ENCODE results near the gene CDH4. TPM values are rescaled to one million over a fixed set of nuclear protein-coding genes. Genes with fewer than 3 reads are reported as not detected.

Gene CDH4
- total and polyA plus RNA-seq, 2 of the 8 experiments (the other 6 are each of a cell fraction or from before 2014, with no cell fraction given), result 4.3 to 7.9 TPM

DNA sequence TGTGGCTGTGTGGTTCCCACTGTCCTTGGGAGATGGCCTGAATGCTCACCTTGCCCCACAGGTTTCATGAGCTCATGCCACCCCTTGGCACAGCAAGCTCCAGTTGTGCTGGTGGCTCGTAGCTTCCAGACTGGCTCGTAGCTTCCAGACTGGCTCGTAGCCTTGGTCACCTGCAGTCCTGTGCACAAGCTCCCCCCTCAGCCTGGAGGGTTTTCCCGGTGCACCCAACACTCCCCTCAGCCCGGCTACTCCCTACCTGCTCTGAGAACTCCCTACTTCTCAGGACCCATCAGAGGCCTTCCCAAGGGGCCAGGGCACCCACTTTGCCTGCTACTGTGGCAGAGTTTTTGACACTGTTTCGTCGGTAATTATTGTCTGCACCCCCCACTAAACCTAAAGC lies 528.0 kb downstream of the CDH4 start:
- Histone ChIP-seq H3K36me3 (ENCODE audit: control insufficient read depth in 2 of 4, insufficient read depth in 4 of 4, low read length in 3 of 4) (no peaks in the 10 kb centered on the region), H3K79me2 (ENCODE audit: control insufficient read depth in 1 of 2, insufficient read depth in 2 of 2, low read length in 2 of 2) (no peaks in the 10 kb centered on the region), H4K20me1 (replicated peaks in 1 of 2; ENCODE audit: control insufficient read depth in 1 of 2, insufficient read depth in 2 of 2, low read length in 2 of 2) (peaks cover 0 to 2% of the 10 kb centered on the region in 2 experiments), H2BK120ac (replicated peaks; ENCODE audit: low read depth, low read length) (no peak overlapping the region), H3K27ac (ENCODE audit: low read depth, low read length) (no peak overlapping the region), H3K23me2 (ENCODE audit: low read depth, low read length) (no peaks in the 10 kb centered on the region), H3K23ac (ENCODE audit: insufficient read length) (no peak overlapping the region), H4K8ac (ENCODE audit: extremely low read depth, insufficient read depth, low read length) (no peak overlapping the region), H2BK5ac (ENCODE audit: low read depth, low read length) (no peak overlapping the region), H4K91ac (replicated peaks; ENCODE audit: insufficient read length, low read length) (no peak overlapping the region), H3K56ac (replicated peaks; ENCODE audit: insufficient read length, low read depth, low read length) (no peak overlapping the region), H2BK20ac (ENCODE audit: low read length) (no peak overlapping the region), H2BK15ac (ENCODE audit: low read length) (no peak overlapping the region), H2AK5ac (ENCODE audit: low read depth, low read length) (no peak overlapping the region), H4K5ac (ENCODE audit: insufficient read length, low read depth, low read length) (no peak overlapping the region), H3K4me1 (replicated peaks in 1 of 4; ENCODE audit: control insufficient read depth in 3 of 4, insufficient read depth in 4 of 4, low read length in 3 of 4) (no peaks in the 10 kb centered on the region; a peak in 1 of 7 replicates), H3K9ac (replicated peaks in 1 of 4; ENCODE audit: extremely low read depth in 1 of 4, low read depth in 3 of 4, low read length in 3 of 4) (no peak overlapping the region), H3K9me3 (ENCODE audit: insufficient read depth in 2 of 2, low read depth in 1 of 2, low read length in 1 of 2) (no peaks in the 10 kb centered on the region), H2AFZ (ENCODE audit: low read length) (no peak overlapping the region), H3K14ac (ENCODE audit: insufficient read length) (no peak overlapping the region), H2BK12ac (ENCODE audit: low read depth, low read length) (no peak overlapping the region), H3K79me1 (ENCODE audit: low read depth, low read length) (no peaks in the 10 kb centered on the region; the same call in 1 of the 2 replicates), H3K4me2 (ENCODE audit: insufficient read depth in 1 of 2, low read depth in 2 of 2, low read length in 2 of 2) (no peak overlapping the region), H3K18ac (ENCODE audit: extremely low read depth, low read length) (no peak overlapping the region), H3K27me3 (replicated peaks in 1 of 4; ENCODE audit: control insufficient read depth in 3 of 4, extremely low read depth in 1 of 4, insufficient read depth in 3 of 4, low read length in 3 of 4) (peaks cover 0 to 4% (median 2%) of the 10 kb centered on the region in 4 experiments; a peak in 3 of 7 replicates), H3K4ac (replicated peaks; ENCODE audit: insufficient read length, low read depth, low read length) (no peak overlapping the region), H3K4me3 (ENCODE audit: extremely low read depth in 1 of 4, insufficient read depth in 2 of 4, low read depth in 3 of 4, low read length in 4 of 4) (no peak overlapping the region)
- FAIRE-seq (no peak), DNase-seq (ENCODE audit: low read depth in 1 of 2, low spot score in 2 of 2) (no peak)
- CTCF ChIA-PET (ENCODE audit: partially characterized antibody), result interaction anchor here (1.3 to 1.7 kb wide), 2 partner anchors 17 to 94 kb away, joined by 4 to 5 read pairs; no protein-coding TSS in a partner anchor
- WGBS, 2 experiments (ENCODE audit: extremely low coverage in 1 of 2, insufficient coverage in 1 of 2, insufficient read length in 1 of 2, insufficient replicate concordance in 2 of 2, low coverage in 1 of 2, low lambda C conversion rate in 2 of 2, missing lambda C conversion rate in 1 of 2), result 83% methylated on average over 4 of the region's 7 CpGs; no CpG with 5 or more reads in 1 of the 2 experiments
- POLR2A ChIA-PET (ENCODE audit: partially characterized antibody), result no interaction called here
- TF ChIP-seq CREB1 (IDR thresholded peaks at IDR 0.05) (no peak), PHF8 (conservative IDR thresholded peaks at IDR 0.05; ENCODE audit: low read depth, low read length) (no peak), TAF7 (optimal IDR thresholded peaks at IDR 0.05; ENCODE audit: borderline replicate concordance, low read depth, low read length) (no peak), RXRA (IDR thresholded peaks at IDR 0.05; ENCODE audit: insufficient read depth, low read depth, low read length) (no peak), FOSL1 (IDR thresholded peaks at IDR 0.05; ENCODE audit: insufficient read depth, low read depth, low read length) (no peak), HDAC6 (IDR thresholded peaks at IDR 0.05; ENCODE audit: low read depth, low read length) (no peak), SP1 (IDR thresholded peaks at IDR 0.05; ENCODE audit: low read depth, low read length) (no peak), POLR2AphosphoS5 (IDR thresholded peaks at IDR 0.05; ENCODE audit: low read depth, low read length) (no peak), POLR2A (IDR thresholded peaks at IDR 0.05; ENCODE audit: control extremely low read depth in 1 of 2, low read depth in 2 of 2, low read length in 2 of 2) (no peak), GTF2F1 (IDR thresholded peaks at IDR 0.05; ENCODE audit: borderline replicate concordance, low read depth, low read length) (no peak), SIN3A (conservative IDR thresholded peaks at IDR 0.05 in 1 of 2, IDR thresholded peaks at IDR 0.05 in 1 of 2; ENCODE audit: low read depth in 1 of 2, low read length in 2 of 2) (no peak), CBX5 (IDR thresholded peaks at IDR 0.05; ENCODE audit: low read depth, low read length) (no peak), RBBP5 (IDR thresholded peaks at IDR 0.05; ENCODE audit: borderline replicate concordance, low read depth, low read length) (no peak)
- TF ChIP-seq, protein P1, sequence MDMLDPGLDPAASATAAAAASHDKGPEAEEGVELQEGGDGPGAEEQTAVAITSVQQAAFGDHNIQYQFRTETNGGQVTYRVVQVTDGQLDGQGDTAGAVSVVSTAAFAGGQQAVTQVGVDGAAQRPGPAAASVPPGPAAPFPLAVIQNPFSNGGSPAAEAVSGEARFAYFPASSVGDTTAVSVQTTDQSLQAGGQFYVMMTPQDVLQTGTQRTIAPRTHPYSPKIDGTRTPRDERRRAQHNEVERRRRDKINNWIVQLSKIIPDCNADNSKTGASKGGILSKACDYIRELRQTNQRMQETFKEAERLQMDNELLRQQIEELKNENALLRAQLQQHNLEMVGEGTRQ (IDR thresholded peaks at IDR 0.05; ENCODE audit: low read length), result no peak

All from H1 (cell line).